GM19395 (cell line): Measurements from ENCODE around the gene ACSS2.

Experiments
- ATAC-seq: cut with Tn5 transposase; IDR thresholded peaks from one replicate; pipeline ENCODE4 v1.9.1; 2021; ENCODE audit warnings: mild to moderate bottlenecking, moderate library complexity; ENCODE audit not compliant: unreplicated experiment

Gene ACSS2

GRCh38 chr20:34945315-34946077 is 69.1 kb downstream of the ACSS2 start:
- no peak for ATAC-seq

GRCh38 chr20:34946661-34947060 is 70.2 kb downstream of the ACSS2 start:
- no peak for ATAC-seq

- ATAC-seq = no peak
Measured at GRCh38 chr20:34947336-34947735, 70.9 kb downstream of the ACSS2 start.

- no peak for ATAC-seq
Measured at GRCh38 chr20:34948030-34948429, 71.6 kb downstream of the ACSS2 start.

- no peak for ATAC-seq
Measured at GRCh38 chr20:34949120-34949519, 72.7 kb downstream of the ACSS2 start.

- no peak for ATAC-seq
Measured at GRCh38 chr20:34951252-34951651, 74.8 kb downstream of the ACSS2 start.

- ATAC-seq = no peak
Measured at GRCh38 chr20:34951652-34952051, 75.2 kb downstream of the ACSS2 start.

- ATAC-seq = no peak
Measured at GRCh38 chr20:34952671-34953070, 76.3 kb downstream of the ACSS2 start.

- no peak for ATAC-seq
Measured at GRCh38 chr20:34953960-34954359, 77.5 kb downstream of the ACSS2 start.

- no peak for ATAC-seq
Measured at GRCh38 chr20:34954904-34955230, 78.5 kb downstream of the ACSS2 start.

GRCh38 chr20:34955231-34956040 is 79.0 kb downstream of the ACSS2 start, which contains the start of the genes GSS and MYH7B:
Gene GSS, minus strand, starts transcription at chr20:34955806. Its CDS starts 3,954 bp downstream, at chr20:34951852.
Gene MYH7B, plus strand, starts transcription at chr20:34955868. Its CDS starts 22,138 bp downstream, at chr20:34978006.
- peak; percentile 88 for ATAC-seq

GRCh38 chr20:34956041-34956458 is 79.6 kb downstream of the ACSS2 start:
- peak; percentile 36 for ATAC-seq

- no peak for ATAC-seq
Measured at GRCh38 chr20:34956751-34957472, 80.5 kb downstream of the ACSS2 start.

GRCh38 chr20:34964486-34964885 is 88.1 kb downstream of the ACSS2 start:
- ATAC-seq = no peak

- no peak for ATAC-seq
Measured at GRCh38 chr20:34965051-34965450, 88.6 kb downstream of the ACSS2 start.

- ATAC-seq = no peak
Measured at GRCh38 chr20:34967421-34967820, 91.0 kb downstream of the ACSS2 start.

- ATAC-seq = no peak
Measured at GRCh38 chr20:34968042-34968775, 91.8 kb downstream of the ACSS2 start.

GRCh38 chr20:34970193-34970840 is 93.9 kb downstream of the ACSS2 start:
- no peak for ATAC-seq

- ATAC-seq = no peak
Measured at GRCh38 chr20:34970846-34971560, 94.6 kb downstream of the ACSS2 start.
